ENCODE data around the gene RETREG1.
"Not testable (repeated sequence)": the region's sequence is repeated elsewhere in the genome, so short reads cannot be mapped to it uniquely, and the experiment has no call there.

The RETREG1 gene

DNA sequence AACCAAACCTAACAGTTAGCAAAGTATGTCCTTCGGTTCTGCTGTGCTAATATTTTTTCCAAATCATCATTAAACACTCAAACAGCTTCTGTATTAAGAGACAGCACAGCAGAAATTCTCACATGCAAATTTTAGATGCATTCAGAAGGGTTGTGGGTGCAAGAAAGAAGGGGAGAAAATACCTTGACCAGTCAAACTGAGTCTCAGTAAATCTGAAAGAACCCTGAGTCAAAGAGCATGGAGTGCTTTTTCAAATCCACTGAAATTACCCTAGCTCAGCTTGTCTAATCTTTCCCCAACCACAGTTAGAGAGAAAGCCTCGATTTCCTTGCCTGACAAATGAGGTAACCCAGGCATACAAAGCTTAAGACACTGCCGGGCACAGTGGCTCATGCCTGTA lies 55.1 kb downstream of the RETREG1 start:
- DNase-seq = no peak
- intact Hi-C loops (cut with DNase I) = no loop called here

DNA sequence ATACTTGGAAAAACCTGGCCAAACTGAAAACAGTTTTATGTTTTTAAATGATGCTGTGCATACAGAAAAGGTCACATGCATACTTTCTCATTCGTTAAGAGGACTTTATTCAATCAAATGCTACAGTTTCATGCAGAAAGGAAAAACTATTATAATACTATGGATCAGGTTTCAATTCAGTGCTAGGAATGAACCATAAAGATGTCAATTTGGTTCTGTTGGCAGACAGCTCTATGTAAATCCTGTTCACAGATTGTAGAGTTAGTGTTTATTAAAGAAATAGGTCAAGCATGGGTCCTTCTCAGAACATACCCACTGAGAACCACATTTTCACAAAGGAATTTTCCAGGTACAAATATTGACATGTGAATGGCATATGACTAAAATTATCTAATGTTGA lies 57.1 kb downstream of the RETREG1 start:
- intact Hi-C loops (cut with DNase I) = no loop called here
- DNase-seq = no peak

- no peak for DNase-seq
- intact Hi-C loops (cut with DNase I) = no loop called here
Measured at GRCh38 chr5:16558984-16559629, 57.7 kb downstream of the RETREG1 start.

- DNase-seq = no peak
- intact Hi-C loops (cut with DNase I) = no loop called here
Measured at GRCh38 chr5:16557477-16557876, 59.3 kb downstream of the RETREG1 start.

- DNase-seq = no peak
- intact Hi-C loops (cut with DNase I) = no loop called here
Measured at GRCh38 chr5:16554110-16554509, 62.7 kb downstream of the RETREG1 start.

GRCh38 chr5:16552666-16553343 lies 64.0 kb downstream of the RETREG1 start:
- intact Hi-C loops (cut with DNase I) = loop anchor here (1.0 kb wide), 1 partner anchor 63 kb away; no protein-coding TSS in a partner anchor
- DNase-seq = peak; percentile 67 to 97 (median 84)

DNA sequence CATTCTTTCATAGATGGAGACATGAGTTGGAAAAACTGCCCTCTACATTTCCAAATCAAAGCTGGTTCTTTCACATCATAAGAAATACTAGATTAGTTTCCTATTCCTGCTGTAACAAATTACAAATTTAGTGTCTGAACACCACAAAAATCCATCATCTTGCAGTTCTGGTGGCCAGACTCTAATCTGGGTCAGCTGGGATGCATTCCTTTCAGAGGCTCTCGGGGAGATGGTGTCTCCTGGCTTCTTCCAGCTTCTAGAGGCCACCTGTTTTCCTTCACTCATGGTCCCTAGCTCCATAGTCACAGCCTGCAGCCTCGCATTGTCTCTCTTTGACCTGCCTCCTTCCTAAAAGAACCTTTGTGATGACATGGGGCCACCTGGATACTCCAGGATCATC lies 65.2 kb downstream of the RETREG1 start:
- no peak for DNase-seq
- intact Hi-C loops (cut with DNase I) = loop anchor here (1.0 kb wide), 1 partner anchor 61 kb away; no protein-coding TSS in a partner anchor

DNA sequence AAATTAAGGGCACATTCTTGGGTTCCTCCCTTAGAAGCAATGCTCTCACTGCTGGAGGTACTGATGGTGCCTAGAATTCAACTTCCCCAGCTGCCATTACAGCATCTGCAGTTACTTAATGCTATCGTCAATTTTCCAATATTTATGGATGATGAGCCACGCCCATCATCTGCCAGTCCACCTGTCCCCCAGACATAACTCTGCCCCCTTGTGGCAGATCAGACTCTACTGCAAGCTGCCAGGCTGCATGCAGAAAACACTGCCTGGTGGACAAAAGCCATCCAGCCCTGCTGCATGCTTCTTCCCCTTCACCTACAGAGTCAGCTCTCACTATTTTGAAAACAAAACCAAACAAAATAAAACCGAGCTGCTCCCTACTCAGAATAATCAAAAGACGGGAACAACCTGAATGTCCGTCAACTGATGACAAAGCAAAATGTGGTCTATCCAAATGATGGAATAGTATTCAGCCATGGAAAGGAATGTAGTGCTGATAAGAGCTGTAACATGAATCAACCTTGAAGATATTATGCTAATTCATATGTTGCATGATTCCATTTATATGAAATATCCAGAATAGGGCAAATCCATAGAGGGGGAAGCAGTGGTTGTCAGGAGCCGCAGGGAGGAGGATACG lies 66.4 kb downstream of the RETREG1 start:
- intact Hi-C loops (cut with DNase I) = no loop called here
- no peak for DNase-seq

GRCh38 chr5:16549491-16550206 lies 67.1 kb downstream of the RETREG1 start:
- DNase-seq = no peak
- intact Hi-C loops (cut with DNase I) = loop anchor here (5.0 kb wide), 1 partner anchor 68 kb away; the partner anchor contains the start of gene RETREG1

- no peak for DNase-seq
- intact Hi-C loops (cut with DNase I) = loop anchor here (5.0 kb wide), 1 partner anchor 68 kb away; the partner anchor contains the start of gene RETREG1
Measured at GRCh38 chr5:16548812-16549211, 68.0 kb downstream of the RETREG1 start.

GRCh38 chr5:16548115-16548514 lies 68.7 kb downstream of the RETREG1 start:
- no peak for DNase-seq
- intact Hi-C loops (cut with DNase I) = loop anchor here (5.0 kb wide), 1 partner anchor 69 kb away; the partner anchor contains the start of gene RETREG1

GRCh38 chr5:16547200-16547842 lies 69.5 kb downstream of the RETREG1 start:
- DNase-seq = no peak
- intact Hi-C loops (cut with DNase I) = loop anchor here (5.0 kb wide), 1 partner anchor 70 kb away; the partner anchor contains the start of gene RETREG1

- no peak for DNase-seq
- intact Hi-C loops (cut with DNase I) = loop anchor here (5.0 kb wide), 1 partner anchor 71 kb away; the partner anchor contains the start of gene RETREG1
Measured at GRCh38 chr5:16546732-16547131, 70.1 kb downstream of the RETREG1 start.

GRCh38 chr5:16544607-16545374 lies 72.0 kb downstream of the RETREG1 start:
- intact Hi-C loops (cut with DNase I) = loop anchor here (5.0 kb wide), 2 partner anchors 42 to 73 kb away; partner anchors contain the start of gene RETREG1
- no peak for DNase-seq

- not testable (repeated sequence) for DNase-seq
- intact Hi-C loops (cut with DNase I) = loop anchor here (5.0 kb wide), 1 partner anchor 41 kb away; no protein-coding TSS in a partner anchor
Measured at GRCh38 chr5:16543206-16543605, 73.6 kb downstream of the RETREG1 start.

DNA sequence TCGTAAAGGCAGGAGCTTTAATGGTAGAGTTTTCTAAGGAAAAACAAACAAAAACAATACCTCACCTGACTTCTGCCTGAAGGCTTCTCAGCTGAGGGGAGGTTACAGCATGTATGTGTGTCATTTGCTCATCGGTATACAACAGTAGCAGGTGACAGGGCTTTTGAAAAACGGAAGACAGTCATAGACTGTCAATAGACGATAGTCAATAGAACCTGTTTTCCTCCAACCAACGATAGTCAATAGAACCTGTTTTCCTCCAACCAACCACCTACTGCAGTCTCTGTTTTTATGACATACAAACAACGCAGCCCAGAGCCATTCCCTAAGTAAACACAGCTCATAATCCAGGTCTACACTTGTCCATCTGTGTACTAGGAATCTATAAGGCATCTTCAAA lies 74.6 kb downstream of the RETREG1 start:
- intact Hi-C loops (cut with DNase I) = loop anchor here (5.0 kb wide), 1 partner anchor 40 kb away; no protein-coding TSS in a partner anchor
- DNase-seq = no peak

- intact Hi-C loops (cut with DNase I) = loop anchor here (5.0 kb wide), 1 partner anchor 39 kb away; no protein-coding TSS in a partner anchor
- DNase-seq = not testable (repeated sequence)
Measured at GRCh38 chr5:16541592-16541991, 75.2 kb downstream of the RETREG1 start.

- intact Hi-C loops (cut with DNase I) = loop anchor here (5.0 kb wide), 1 partner anchor 38 kb away; no protein-coding TSS in a partner anchor
- peak in 3 of 10 donors; percentile 34 to 74 (median 43) for DNase-seq
Measured at GRCh38 chr5:16540421-16540820, 76.4 kb downstream of the RETREG1 start.

DNA sequence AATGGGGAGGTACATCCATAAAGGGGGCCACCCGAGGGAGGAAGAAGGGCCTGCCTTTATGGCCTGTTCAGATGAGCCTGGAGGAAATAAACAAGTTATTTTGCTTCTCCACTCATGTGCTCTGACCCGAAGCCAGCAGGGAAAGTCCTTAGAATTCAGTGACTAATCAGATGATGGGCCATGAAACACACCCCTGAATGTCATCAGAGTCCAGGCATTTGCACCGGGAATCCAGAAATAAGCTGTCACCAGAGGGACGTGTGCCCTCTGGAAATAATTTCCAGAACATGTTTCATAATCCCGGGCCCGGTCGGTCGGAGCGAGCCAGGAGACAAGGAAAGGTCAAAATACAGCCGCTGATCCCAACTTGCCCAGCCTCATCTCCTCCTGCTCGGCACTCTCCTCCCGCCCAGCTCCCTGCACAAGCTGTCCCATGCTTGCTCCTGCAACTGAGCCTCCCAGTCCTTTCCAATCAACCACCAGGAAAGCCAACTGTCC lies 77.6 kb downstream of the RETREG1 start:
- DNase-seq = peak in 1 of 10 donors; percentile 49
- intact Hi-C loops (cut with DNase I) = no loop called here
